HCT116 (cell line): Measurements from ENCODE around the gene LRBA. TPM values are rescaled to one million over a fixed set of nuclear protein-coding genes. Genes with fewer than 3 reads are reported as not detected.

ENCODE experiments used
- ATAC-seq: fragments of 200-7000 bp; cut with Tn5 transposase; 2 replicates; pipeline ENCODE4 v1.9.1; 2020; ENCODE audit warnings: mild to moderate bottlenecking, moderate library complexity
- BruUV-seq: library from RNA; stranded (reverse); fragments of 400-500 nt; replicated peaks from 2 replicates; lab custom pipeline; 2021; lab: Mats Ljungman, UMichigan
- CTCF ChIA-PET: fragments of 300-600 bp; sonication (Branson Sonifier 250); formaldehyde crosslinking; loops from one replicate; lab custom pipeline; 2021; ENCODE audit warnings: antibody characterized with exemption; lab: Charles Lee
- POLR2A ChIA-PET: fragments of 300-600, 350-600 bp; sonication (Branson Sonifier 250); formaldehyde crosslinking; loops from one replicate; lab custom pipeline; 2021; ENCODE audit warnings: antibody characterized with exemption; lab: Charles Lee
- RAD21 ChIA-PET, 2 experiments: fragments of 300-600 bp; sonication (Branson Sonifier 250); formaldehyde crosslinking; loops; one replicate each; lab custom pipeline; 2023; ENCODE audit warnings: low total read pairs in 2 of 2; ENCODE audit not compliant: uncharacterized antibody in 2 of 2, unreplicated experiment in 2 of 2, low non-redundant PET in 1 of 2; lab: Charles Lee
- DNase-seq: peaks from one replicate; pipeline ENCODE4 v3.0.0-alpha.2; 2010; ENCODE audit warnings: low read depth, low spot score
- H2AFZ ChIP-seq: fragments of 200-600 bp; shearing (Covaris generic), sonication (generic); 2 replicates; pipeline ENCODE4 v1.6.1; 2017; ENCODE audit warnings: low read depth, mixed run types, mixed read lengths, antibody characterized with exemption, low read length; ENCODE audit not compliant: poor library complexity, severe bottlenecking
- H3K27ac ChIP-seq: 2 replicates; pipeline ENCODE4 v1.5.1; 2012; ENCODE audit warnings: low read depth, low read length
- H3K27me3 ChIP-seq: fragments of 200-600 bp; sonication (generic); 2 replicates; pipeline ENCODE4 v1.6.1; 2016; ENCODE audit warnings: mixed run types, low read length, mixed read lengths; ENCODE audit not compliant: insufficient read depth
- H3K36me3 ChIP-seq, 2 experiments: fragments of 200-500 bp in 1 of 2; fragments of 200-600 bp in 1 of 2; sonication (Bioruptor generic) in 1 of 2; sonication (generic) in 1 of 2; 2 replicates each; pipeline versions ENCODE4 v1.5.1 to v1.6.1; 2014 to 2016; ENCODE audit warnings: low read length in 2 of 2, inconsistent platforms in 1 of 2, mixed read lengths in 1 of 2, mixed run types in 1 of 2; ENCODE audit not compliant: insufficient read depth in 2 of 2, control insufficient read depth in 1 of 2
- H3K4me1 ChIP-seq, 2 experiments: fragments of 200-600 bp in 1 of 2; sonication (generic) in 1 of 2; 2 replicates each; pipeline versions ENCODE4 v1.5.1 to v1.6.1; 2012 to 2017; ENCODE audit warnings: low read length in 2 of 2, inconsistent platforms in 1 of 2, mild to moderate bottlenecking in 1 of 2, mixed read lengths in 1 of 2, mixed run types in 1 of 2, moderate library complexity in 1 of 2; ENCODE audit not compliant: insufficient read depth in 2 of 2, control insufficient read depth in 1 of 2
- H3K4me2 ChIP-seq: fragments of 200-600 bp; sonication (generic); 2 replicates; pipeline ENCODE4 v1.6.1; 2017; ENCODE audit warnings: mixed run types, low read length, mixed read lengths
- H3K4me3 ChIP-seq, 2 experiments: fragments of 200-600 bp in 1 of 2; sonication (generic) in 1 of 2; replicated peaks in 1 of 2; 2 replicates each; pipeline ENCODE4 v1.5.1; 2011 to 2016; ENCODE audit warnings: low read length in 2 of 2, control low read depth in 1 of 2, low read depth in 1 of 2, mild to moderate bottlenecking in 1 of 2, mixed read lengths in 1 of 2, mixed run types in 1 of 2
- H3K79me2 ChIP-seq: fragments of 200-600 bp; sonication (generic); 2 replicates; pipeline ENCODE4 v1.6.1; 2017; ENCODE audit warnings: mild to moderate bottlenecking, mixed run types, low read length, moderate library complexity, mixed read lengths; ENCODE audit not compliant: insufficient read depth
- H3K9ac ChIP-seq: fragments of 200-600 bp; sonication (generic); 2 replicates; pipeline ENCODE4 v1.6.1; 2016; ENCODE audit warnings: low read length, mixed read lengths
- H3K9me2 ChIP-seq: fragments of 200-600 bp; sonication (generic), shearing (Covaris generic); 2 replicates; pipeline ENCODE4 v1.6.1; 2017; ENCODE audit warnings: mixed run types, mild to moderate bottlenecking, moderate library complexity; ENCODE audit not compliant: insufficient read depth
- H3K9me3 ChIP-seq, 2 experiments: fragments of 200-500 bp in 1 of 2; fragments of 200-600 bp in 1 of 2; sonication (Bioruptor generic) in 1 of 2; sonication (generic) in 1 of 2; 2 replicates each; pipeline ENCODE4 v1.6.1; 2014 to 2017; ENCODE audit warnings: low read length in 2 of 2, mixed read lengths in 2 of 2, inconsistent platforms in 1 of 2, low read depth in 1 of 2, mild to moderate bottlenecking in 1 of 2, mixed run types in 1 of 2, moderate library complexity in 1 of 2; ENCODE audit not compliant: control insufficient read depth in 1 of 2, insufficient read depth in 1 of 2
- H4K20me1 ChIP-seq: fragments of 200-600 bp; sonication (generic), shearing (Covaris generic); 2 replicates; pipeline ENCODE4 v1.6.1; 2017; ENCODE audit warnings: mixed run types, mild to moderate bottlenecking, moderate library complexity; ENCODE audit not compliant: insufficient read depth
- EGR1 ChIP-seq: IDR thresholded peaks from 2 replicates; pipeline ENCODE4 v1.6.1; 2012; ENCODE audit warnings: low read depth
- ELF1 ChIP-seq: IDR thresholded peaks from 2 replicates; pipeline ENCODE4 v1.6.1; 2012; ENCODE audit warnings: low read depth, borderline replicate concordance
- EZH2 ChIP-seq: fragments of 200-600 bp; sonication (generic); IDR thresholded peaks from 2 replicates; pipeline ENCODE4 v1.6.1; 2017; ENCODE audit warnings: antibody characterized with exemption, mixed run types
- EZH2phosphoT487 ChIP-seq: fragments of 200-600 bp; IDR thresholded peaks from 2 replicates; pipeline ENCODE4 v1.6.1; 2018; ENCODE audit warnings: antibody characterized with exemption, borderline replicate concordance
- FOSL1 ChIP-seq: IDR thresholded peaks from 2 replicates; pipeline ENCODE4 v1.6.1; 2012; ENCODE audit warnings: low read depth
- POLR2A ChIP-seq: IDR thresholded peaks from 2 replicates; pipeline ENCODE4 v1.7.0; 2011; ENCODE audit warnings: borderline replicate concordance; ENCODE audit not compliant: insufficient read depth, insufficient read length; ENCODE audit errors: extremely low read depth
- RAD21 ChIP-seq: IDR thresholded peaks from 2 replicates; pipeline ENCODE4 v1.6.1; 2012; ENCODE audit warnings: low read depth, mild to moderate bottlenecking
- SIN3A ChIP-seq: IDR thresholded peaks from 2 replicates; pipeline ENCODE4 v1.6.1; 2012; ENCODE audit warnings: low read depth
- SRF ChIP-seq: IDR thresholded peaks from 2 replicates; pipeline ENCODE4 v1.6.1; 2012; ENCODE audit warnings: low read depth
- TCF7L2 ChIP-seq: IDR thresholded peaks from 2 replicates; pipeline ENCODE4 v1.7.0; 2011; ENCODE audit warnings: borderline replicate concordance, inconsistent platforms; ENCODE audit not compliant: insufficient read depth, insufficient read length; ENCODE audit errors: extremely low read depth
- YY1 ChIP-seq: IDR thresholded peaks from 2 replicates; pipeline ENCODE4 v1.6.1; 2011; ENCODE audit warnings: low read length, low read depth, moderate library complexity, mild to moderate bottlenecking; ENCODE audit not compliant: insufficient replicate concordance; ENCODE audit errors: extremely low read depth
- ZNF274 ChIP-seq: fragments of 200-500 bp; sonication (Bioruptor generic); IDR thresholded peaks from 2 replicates; pipeline ENCODE4 v1.6.1; 2014; ENCODE audit warnings: mild to moderate bottlenecking, low read depth, low read length, inconsistent platforms
- intact Hi-C: fragments of 100-400 bp; cut with micrococcal nuclease; formaldehyde crosslinking; loops from 2 replicates; pipeline ENCODE4 v1.10.0; 2022
- total RNA-seq: library from RNA; stranded (reverse); gene quantifications from one replicate; pipeline ENCODE4 v1.2.1, GENCODE V29; 2021; ENCODE audit not compliant: unreplicated experiment
- TF ChIP-seq, protein P1 (sequence below): IDR thresholded peaks from 2 replicates; pipeline ENCODE4 v1.6.1; 2012
- TF ChIP-seq, protein P2 (sequence below): IDR thresholded peaks from 2 replicates; pipeline ENCODE4 v1.6.1; 2012; ENCODE audit warnings: low read depth
- TF ChIP-seq, protein P3 (sequence below), 3 experiments: fragments of 200-600 bp in 1 of 3; sonication (generic) in 1 of 3; IDR thresholded peaks in 2 of 3; conservative IDR thresholded peaks in 1 of 3; 2 replicates each; pipeline ENCODE4 v1.5.1; 2012 to 2017; ENCODE audit warnings: low read depth in 2 of 3, low read length in 2 of 3, antibody characterized with exemption in 1 of 3, borderline replicate concordance in 1 of 3, control low read depth in 1 of 3, mild to moderate bottlenecking in 1 of 3, mixed read lengths in 1 of 3, mixed run types in 1 of 3, moderate library complexity in 1 of 3; ENCODE audit not compliant: insufficient read depth in 1 of 3
- TF ChIP-seq, protein P4 (sequence below): IDR thresholded peaks from 2 replicates; pipeline ENCODE4 v1.6.1; 2012
- TF ChIP-seq, protein P5 (sequence below): IDR thresholded peaks from 2 replicates; pipeline ENCODE4 v1.6.1; 2011; ENCODE audit warnings: mild to moderate bottlenecking, low read length, moderate library complexity; ENCODE audit not compliant: insufficient replicate concordance; ENCODE audit errors: extremely low read depth

Gene LRBA
- total RNA-seq, 1 experiment from 2014 or later, result 79.8 TPM

GRCh38 chr4:150258569-150258968 lies 756.5 kb downstream of the LRBA start:
- H2AFZ ChIP-seq, result no peak overlapping the region
- intact Hi-C loops, result no loop called here
- H3K9ac ChIP-seq, result no peak overlapping the region
- H3K4me3 ChIP-seq, result no peak overlapping the region
- H3K4me2 ChIP-seq, result no peak overlapping the region
- no peak for TF ChIP-seq TCF7L2
- no peak for TF ChIP-seq FOSL1
- no peak for TF ChIP-seq EZH2phosphoT487
- TF ChIP-seq ZNF274, result no peak
- no peak for TF ChIP-seq RAD21
- TF ChIP-seq EZH2, result no peak
- TF ChIP-seq, protein P1, sequence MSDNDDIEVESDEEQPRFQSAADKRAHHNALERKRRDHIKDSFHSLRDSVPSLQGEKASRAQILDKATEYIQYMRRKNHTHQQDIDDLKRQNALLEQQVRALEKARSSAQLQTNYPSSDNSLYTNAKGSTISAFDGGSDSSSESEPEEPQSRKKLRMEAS, result no peak
- no peak for TF ChIP-seq YY1
- TF ChIP-seq ELF1, result no peak
- TF ChIP-seq, protein P2, sequence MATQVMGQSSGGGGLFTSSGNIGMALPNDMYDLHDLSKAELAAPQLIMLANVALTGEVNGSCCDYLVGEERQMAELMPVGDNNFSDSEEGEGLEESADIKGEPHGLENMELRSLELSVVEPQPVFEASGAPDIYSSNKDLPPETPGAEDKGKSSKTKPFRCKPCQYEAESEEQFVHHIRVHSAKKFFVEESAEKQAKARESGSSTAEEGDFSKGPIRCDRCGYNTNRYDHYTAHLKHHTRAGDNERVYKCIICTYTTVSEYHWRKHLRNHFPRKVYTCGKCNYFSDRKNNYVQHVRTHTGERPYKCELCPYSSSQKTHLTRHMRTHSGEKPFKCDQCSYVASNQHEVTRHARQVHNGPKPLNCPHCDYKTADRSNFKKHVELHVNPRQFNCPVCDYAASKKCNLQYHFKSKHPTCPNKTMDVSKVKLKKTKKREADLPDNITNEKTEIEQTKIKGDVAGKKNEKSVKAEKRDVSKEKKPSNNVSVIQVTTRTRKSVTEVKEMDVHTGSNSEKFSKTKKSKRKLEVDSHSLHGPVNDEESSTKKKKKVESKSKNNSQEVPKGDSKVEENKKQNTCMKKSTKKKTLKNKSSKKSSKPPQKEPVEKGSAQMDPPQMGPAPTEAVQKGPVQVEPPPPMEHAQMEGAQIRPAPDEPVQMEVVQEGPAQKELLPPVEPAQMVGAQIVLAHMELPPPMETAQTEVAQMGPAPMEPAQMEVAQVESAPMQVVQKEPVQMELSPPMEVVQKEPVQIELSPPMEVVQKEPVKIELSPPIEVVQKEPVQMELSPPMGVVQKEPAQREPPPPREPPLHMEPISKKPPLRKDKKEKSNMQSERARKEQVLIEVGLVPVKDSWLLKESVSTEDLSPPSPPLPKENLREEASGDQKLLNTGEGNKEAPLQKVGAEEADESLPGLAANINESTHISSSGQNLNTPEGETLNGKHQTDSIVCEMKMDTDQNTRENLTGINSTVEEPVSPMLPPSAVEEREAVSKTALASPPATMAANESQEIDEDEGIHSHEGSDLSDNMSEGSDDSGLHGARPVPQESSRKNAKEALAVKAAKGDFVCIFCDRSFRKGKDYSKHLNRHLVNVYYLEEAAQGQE, result no peak
- TF ChIP-seq EGR1, result no peak
- TF ChIP-seq, protein P3, sequence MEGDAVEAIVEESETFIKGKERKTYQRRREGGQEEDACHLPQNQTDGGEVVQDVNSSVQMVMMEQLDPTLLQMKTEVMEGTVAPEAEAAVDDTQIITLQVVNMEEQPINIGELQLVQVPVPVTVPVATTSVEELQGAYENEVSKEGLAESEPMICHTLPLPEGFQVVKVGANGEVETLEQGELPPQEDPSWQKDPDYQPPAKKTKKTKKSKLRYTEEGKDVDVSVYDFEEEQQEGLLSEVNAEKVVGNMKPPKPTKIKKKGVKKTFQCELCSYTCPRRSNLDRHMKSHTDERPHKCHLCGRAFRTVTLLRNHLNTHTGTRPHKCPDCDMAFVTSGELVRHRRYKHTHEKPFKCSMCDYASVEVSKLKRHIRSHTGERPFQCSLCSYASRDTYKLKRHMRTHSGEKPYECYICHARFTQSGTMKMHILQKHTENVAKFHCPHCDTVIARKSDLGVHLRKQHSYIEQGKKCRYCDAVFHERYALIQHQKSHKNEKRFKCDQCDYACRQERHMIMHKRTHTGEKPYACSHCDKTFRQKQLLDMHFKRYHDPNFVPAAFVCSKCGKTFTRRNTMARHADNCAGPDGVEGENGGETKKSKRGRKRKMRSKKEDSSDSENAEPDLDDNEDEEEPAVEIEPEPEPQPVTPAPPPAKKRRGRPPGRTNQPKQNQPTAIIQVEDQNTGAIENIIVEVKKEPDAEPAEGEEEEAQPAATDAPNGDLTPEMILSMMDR (IDR thresholded peaks at IDR 0.05 in 2 of 3, conservative IDR thresholded peaks at IDR 0.05 in 1 of 3; ENCODE audit: borderline replicate concordance in 1 of 3, insufficient read depth in 1 of 3, low read depth in 2 of 3, low read length in 2 of 3), result no peak
- no peak for TF ChIP-seq POLR2A
- TF ChIP-seq SIN3A, result no peak
- TF ChIP-seq SRF, result no peak
- TF ChIP-seq, protein P4, sequence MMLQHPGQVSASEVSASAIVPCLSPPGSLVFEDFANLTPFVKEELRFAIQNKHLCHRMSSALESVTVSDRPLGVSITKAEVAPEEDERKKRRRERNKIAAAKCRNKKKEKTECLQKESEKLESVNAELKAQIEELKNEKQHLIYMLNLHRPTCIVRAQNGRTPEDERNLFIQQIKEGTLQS, result no peak
- TF ChIP-seq, protein P5, sequence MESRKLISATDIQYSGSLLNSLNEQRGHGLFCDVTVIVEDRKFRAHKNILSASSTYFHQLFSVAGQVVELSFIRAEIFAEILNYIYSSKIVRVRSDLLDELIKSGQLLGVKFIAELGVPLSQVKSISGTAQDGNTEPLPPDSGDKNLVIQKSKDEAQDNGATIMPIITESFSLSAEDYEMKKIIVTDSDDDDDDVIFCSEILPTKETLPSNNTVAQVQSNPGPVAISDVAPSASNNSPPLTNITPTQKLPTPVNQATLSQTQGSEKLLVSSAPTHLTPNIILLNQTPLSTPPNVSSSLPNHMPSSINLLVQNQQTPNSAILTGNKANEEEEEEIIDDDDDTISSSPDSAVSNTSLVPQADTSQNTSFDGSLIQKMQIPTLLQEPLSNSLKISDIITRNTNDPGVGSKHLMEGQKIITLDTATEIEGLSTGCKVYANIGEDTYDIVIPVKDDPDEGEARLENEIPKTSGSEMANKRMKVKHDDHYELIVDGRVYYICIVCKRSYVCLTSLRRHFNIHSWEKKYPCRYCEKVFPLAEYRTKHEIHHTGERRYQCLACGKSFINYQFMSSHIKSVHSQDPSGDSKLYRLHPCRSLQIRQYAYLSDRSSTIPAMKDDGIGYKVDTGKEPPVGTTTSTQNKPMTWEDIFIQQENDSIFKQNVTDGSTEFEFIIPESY, result no peak
- H3K9me3 ChIP-seq, result no peaks in the 10 kb centered on the region
- H4K20me1 ChIP-seq, result no peaks in the 10 kb centered on the region
- H3K36me3 ChIP-seq, result no peaks in the 10 kb centered on the region
- no peaks in the 10 kb centered on the region for H3K27me3 ChIP-seq
- no peaks in the 10 kb centered on the region for H3K9me2 ChIP-seq
- BruUV-seq, result no TSS peak
- no peak for DNase-seq
- ChIA-PET POLR2A (no interaction called here), RAD21 (no interaction called here), CTCF (no interaction called here)
- ATAC-seq, result peak; percentile 50
- no peaks in the 10 kb centered on the region for H3K4me1 ChIP-seq
- H3K79me2 ChIP-seq, result no peaks in the 10 kb centered on the region
- H3K27ac ChIP-seq, result no peak overlapping the region
